Tibial artery (tissue), 4 donors: Measurements from ENCODE around the gene BMPER.

Source experiments
- DNase-seq, 2 donors: peaks; one replicate each; pipeline ENCODE4 v3.0.0-alpha.2; 2019
- H3K27ac ChIP-seq, 2 donors: fragments of 200-600 bp; sonication (generic) in 1 of 2; 1 replicate in 1 of 2; 2 replicates in 1 of 2; pipeline ENCODE4 v1.5.1; 2018 to 2019; ENCODE audit warnings: mild to moderate bottlenecking in 1 of 2
- H3K27me3 ChIP-seq, 2 donors: fragments of 200-600 bp; sonication (generic) in 1 of 2; one replicate each; pipeline versions ENCODE4 v1.5.1 to v1.6.0; 2016 to 2019
- H3K36me3 ChIP-seq, 3 donors: fragments of 200-600 bp; sonication (generic) in 2 of 3; one replicate each; pipeline ENCODE4 v1.5.1; 2016 to 2019; ENCODE audit warnings: mild to moderate bottlenecking in 2 of 3
- H3K4me1 ChIP-seq, 4 donors: fragments of 200-600 bp; sonication (generic) in 2 of 4; 1 replicate in 3 of 4; 2 replicates in 1 of 4; pipeline ENCODE4 v1.5.1; 2016 to 2019
- H3K4me3 ChIP-seq, 2 donors: fragments of 200-600 bp; sonication (generic) in 1 of 2; 1 replicate in 1 of 2; 2 replicates in 1 of 2; pipeline ENCODE4 v1.5.1; 2018 to 2019; ENCODE audit warnings: mild to moderate bottlenecking in 2 of 2
- H3K9me3 ChIP-seq, 3 donors: fragments of 200-600 bp; sonication (generic) in 1 of 3; one replicate each; pipeline ENCODE4 v1.5.1; 2016 to 2019
- intact Hi-C: fragments of 100-400 bp; cut with DNase I; formaldehyde crosslinking; loops from one replicate; pipeline ENCODE4 v1.15.0; 2023; ENCODE audit warnings: low total_unique reads
- TF ChIP-seq, protein P1 (sequence below), 2 experiments: fragments of 200-600 bp in 1 of 2; fragments of 450-650 bp in 1 of 2; IDR thresholded peaks; one replicate each; pipeline ENCODE4 v1.5.1; 2017 to 2019; ENCODE audit warnings: antibody characterized with exemption in 2 of 2, mild to moderate bottlenecking in 1 of 2, moderate library complexity in 1 of 2

BMPER gene

DNA sequence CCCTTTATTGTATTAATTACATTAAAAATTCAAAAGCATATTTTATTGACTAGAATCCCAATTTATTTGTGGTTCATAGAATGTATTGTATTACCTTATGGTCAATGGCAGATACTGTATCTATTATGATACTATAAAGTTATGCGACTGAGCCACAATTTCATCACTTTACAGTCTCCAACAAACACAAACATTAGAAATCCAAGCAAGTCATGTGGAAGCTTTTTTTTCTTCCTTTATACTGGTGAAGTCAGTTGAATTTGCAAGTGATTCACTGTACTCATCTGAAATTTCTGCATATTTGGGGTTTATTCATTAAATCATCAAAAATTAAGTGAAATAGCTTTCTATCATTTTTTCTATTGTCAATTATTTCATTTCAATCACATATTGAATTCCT, 54.3 kb downstream of the BMPER start:
- no peak overlapping the region for H3K4me3 ChIP-seq
- H3K36me3 ChIP-seq = no peaks in the 10 kb centered on the region
- intact Hi-C loops = no loop called here
- H3K9me3 ChIP-seq = no peaks in the 10 kb centered on the region
- no peak overlapping the region for H3K27ac ChIP-seq
- DNase-seq = no peak
- TF ChIP-seq, protein P1, sequence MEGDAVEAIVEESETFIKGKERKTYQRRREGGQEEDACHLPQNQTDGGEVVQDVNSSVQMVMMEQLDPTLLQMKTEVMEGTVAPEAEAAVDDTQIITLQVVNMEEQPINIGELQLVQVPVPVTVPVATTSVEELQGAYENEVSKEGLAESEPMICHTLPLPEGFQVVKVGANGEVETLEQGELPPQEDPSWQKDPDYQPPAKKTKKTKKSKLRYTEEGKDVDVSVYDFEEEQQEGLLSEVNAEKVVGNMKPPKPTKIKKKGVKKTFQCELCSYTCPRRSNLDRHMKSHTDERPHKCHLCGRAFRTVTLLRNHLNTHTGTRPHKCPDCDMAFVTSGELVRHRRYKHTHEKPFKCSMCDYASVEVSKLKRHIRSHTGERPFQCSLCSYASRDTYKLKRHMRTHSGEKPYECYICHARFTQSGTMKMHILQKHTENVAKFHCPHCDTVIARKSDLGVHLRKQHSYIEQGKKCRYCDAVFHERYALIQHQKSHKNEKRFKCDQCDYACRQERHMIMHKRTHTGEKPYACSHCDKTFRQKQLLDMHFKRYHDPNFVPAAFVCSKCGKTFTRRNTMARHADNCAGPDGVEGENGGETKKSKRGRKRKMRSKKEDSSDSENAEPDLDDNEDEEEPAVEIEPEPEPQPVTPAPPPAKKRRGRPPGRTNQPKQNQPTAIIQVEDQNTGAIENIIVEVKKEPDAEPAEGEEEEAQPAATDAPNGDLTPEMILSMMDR (IDR thresholded peaks at IDR 0.05) = no peak
- peaks cover 0 to 4% (median 0%) of the 10 kb centered on the region in 4 donors for H3K4me1 ChIP-seq
- no peaks in the 10 kb centered on the region for H3K27me3 ChIP-seq

DNA sequence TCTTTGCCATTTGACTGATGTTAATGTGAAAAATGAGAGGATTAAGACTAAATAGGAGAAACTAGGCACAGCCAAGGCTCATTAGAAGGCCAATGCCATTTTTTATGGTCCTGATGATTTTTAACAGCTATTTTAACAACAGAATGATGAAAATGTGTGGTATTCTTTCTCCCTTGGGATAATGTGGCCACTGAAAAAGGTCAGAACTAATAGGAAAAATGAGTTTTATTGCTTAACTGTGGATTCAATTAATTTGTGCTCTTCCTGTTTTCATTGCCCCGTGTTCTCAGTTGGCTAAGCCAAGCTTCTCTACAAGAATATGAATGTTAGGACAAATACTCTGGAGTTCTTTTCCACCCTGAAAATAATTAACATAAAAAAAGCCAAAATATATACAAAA, 56.6 kb downstream of the BMPER start:
- intact Hi-C loops = no loop called here
- TF ChIP-seq, protein P1 (IDR thresholded peaks at IDR 0.05) = no peak
- no peaks in the 10 kb centered on the region for H3K36me3 ChIP-seq

DNA sequence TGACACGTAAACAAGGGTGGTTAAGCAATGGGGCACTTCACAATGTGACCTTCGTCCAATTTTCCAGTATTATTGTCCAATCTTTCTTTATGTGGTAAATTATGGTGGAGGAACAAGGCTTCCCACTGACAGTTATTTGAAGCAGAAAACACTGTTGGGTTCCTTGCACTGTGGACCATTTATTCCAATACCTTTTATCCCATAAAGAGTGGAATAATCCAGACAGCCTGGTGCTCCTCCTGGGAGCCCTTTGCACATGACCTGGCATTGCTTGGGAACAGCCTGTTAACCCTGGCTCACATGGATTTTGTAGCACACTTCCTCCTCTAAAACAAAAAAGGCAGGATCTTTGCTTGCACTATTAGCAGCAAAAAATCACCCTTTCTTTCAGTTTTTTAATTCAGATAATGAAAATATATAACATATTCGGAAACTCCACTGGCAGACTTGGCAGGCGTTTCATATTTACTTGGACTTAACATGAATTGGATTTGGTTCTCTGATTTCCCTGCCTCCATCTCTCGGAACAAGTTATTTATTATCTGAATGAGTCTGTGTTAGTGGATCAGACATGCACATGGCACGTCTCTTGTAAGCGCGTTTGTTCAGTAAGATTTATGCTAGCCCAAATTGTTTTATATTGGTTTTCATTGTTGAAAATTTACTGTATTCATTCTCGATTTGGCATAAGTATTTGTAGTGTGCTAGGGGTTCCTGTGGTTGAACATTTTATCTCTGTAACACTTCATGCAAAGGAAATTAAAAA, 59.3 kb downstream of the BMPER start:
- peaks cover 0 to 14% (median 0%) of the 10 kb centered on the region in 4 donors for H3K4me1 ChIP-seq
- no peaks in the 10 kb centered on the region for H3K36me3 ChIP-seq
- DNase-seq = no peak
- TF ChIP-seq, protein P1 (IDR thresholded peaks at IDR 0.05) = no peak
- intact Hi-C loops = no loop called here
- no peak overlapping the region for H3K4me3 ChIP-seq
- H3K9me3 ChIP-seq = no peaks in the 10 kb centered on the region
- no peaks in the 10 kb centered on the region for H3K27me3 ChIP-seq
- no peak overlapping the region for H3K27ac ChIP-seq

More for the DNA sequence above, 56.6 kb downstream of the BMPER start:
- no peak overlapping the region for H3K4me3 ChIP-seq
- H3K4me1 ChIP-seq = peaks cover 0 to 14% (median 0%) of the 10 kb centered on the region in 4 donors
- H3K9me3 ChIP-seq = no peaks in the 10 kb centered on the region
- H3K27ac ChIP-seq = no peak overlapping the region
- DNase-seq = no peak
- no peaks in the 10 kb centered on the region for H3K27me3 ChIP-seq

DNA sequence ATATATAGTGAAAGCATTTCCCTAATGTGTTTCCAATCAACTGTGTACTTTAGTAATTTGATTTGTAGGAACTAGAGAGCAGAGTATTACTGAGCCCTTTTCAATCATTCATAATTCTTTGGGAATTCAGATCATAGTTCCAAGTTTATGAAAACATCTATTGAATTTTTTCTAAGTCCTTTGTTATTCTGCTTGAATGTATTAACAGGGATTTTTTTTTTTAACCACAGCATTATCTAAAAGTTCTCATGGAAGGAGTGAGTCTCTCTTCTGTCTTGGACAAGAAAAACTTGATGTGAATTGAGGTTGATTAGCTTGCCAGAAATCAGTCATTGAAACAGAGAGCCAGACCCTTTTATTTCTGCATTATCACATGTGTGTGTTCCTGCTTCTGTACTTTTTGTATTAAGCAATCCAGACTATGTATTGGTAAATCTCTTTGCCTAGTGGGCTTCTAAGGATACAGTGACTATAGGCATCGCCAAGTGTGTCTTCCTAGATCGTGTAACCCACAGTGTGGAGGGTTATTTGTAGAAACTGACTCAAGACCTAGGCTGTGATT, 59.9 kb downstream of the BMPER start:
- DNase-seq = no peak
- intact Hi-C loops = no loop called here
- no peak overlapping the region for H3K27ac ChIP-seq
- H3K4me3 ChIP-seq = no peak overlapping the region
- H3K36me3 ChIP-seq = no peaks in the 10 kb centered on the region
- no peaks in the 10 kb centered on the region for H3K9me3 ChIP-seq
- TF ChIP-seq, protein P1 (IDR thresholded peaks at IDR 0.05) = no peak
- no peaks in the 10 kb centered on the region for H3K27me3 ChIP-seq
- peaks cover 0 to 14% (median 0%) of the 10 kb centered on the region in 4 donors for H3K4me1 ChIP-seq

DNA sequence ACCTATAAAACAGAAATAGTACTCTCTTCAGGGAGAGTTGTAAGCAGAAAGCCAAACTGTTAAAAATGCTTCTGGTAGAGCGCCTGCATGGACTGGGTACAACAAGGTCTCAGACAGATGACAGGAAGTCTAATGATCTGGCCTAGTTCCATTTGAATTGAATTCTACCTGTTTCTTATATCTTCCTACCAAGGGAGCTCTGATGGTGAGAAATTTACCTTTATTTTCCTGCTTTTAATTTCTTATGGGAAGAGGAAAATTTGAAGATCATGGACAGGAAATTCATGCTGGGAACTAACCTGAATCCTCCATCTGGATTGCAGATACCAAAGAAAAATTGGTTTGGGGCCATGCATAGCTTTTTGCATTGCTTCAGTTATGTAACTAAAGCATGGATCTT, 63.3 kb downstream of the BMPER start:
- Histone ChIP-seq H3K4me1 (peaks cover 0 to 14% (median 0%) of the 10 kb centered on the region in 4 donors), H3K9me3 (no peaks in the 10 kb centered on the region), H3K36me3 (no peaks in the 10 kb centered on the region), H3K27ac (no peak overlapping the region), H3K27me3 (no peaks in the 10 kb centered on the region), H3K4me3 (no peak overlapping the region)
- TF ChIP-seq, protein P1 (IDR thresholded peaks at IDR 0.05) = no peak
- intact Hi-C loops = no loop called here
- no peak for DNase-seq
